ENCODE measurements around the gene PDE4C. TPM values are rescaled to one million over a fixed set of nuclear protein-coding genes. Genes with fewer than 3 reads are reported as not detected.

PDE4C gene
- total and polyA plus RNA-seq, 2 experiments from 2014 or later = 1.1 to 8.3 TPM

- TF ChIP-seq CTCF (IDR thresholded peaks at IDR 0.05; ENCODE audit: low read depth, low read length) = no peak
- no peaks in the 10 kb centered on the region for H3K9me3 ChIP-seq (ENCODE audit: low read depth)
- no peaks in the 10 kb centered on the region for H3K36me3 ChIP-seq
- H3K4me3 ChIP-seq = no peak overlapping the region
- peaks cover 5% of the 10 kb centered on the region for H3K4me1 ChIP-seq (ENCODE audit: low read depth)
- H3K27ac ChIP-seq = no peak overlapping the region
- no peak for DNase-seq (ENCODE audit: low read depth in 1 of 2, low spot score in 1 of 2)
- H3K27me3 ChIP-seq = peaks cover 22% of the 10 kb centered on the region
These were observed 26.1 kb upstream of the PDE4C start for GRCh38 chr19:18252370-18252717.

- peak; percentile 73 to 76 for DNase-seq (ENCODE audit: low read depth in 1 of 2, low spot score in 1 of 2)
- no peaks in the 10 kb centered on the region for H3K9me3 ChIP-seq (ENCODE audit: low read depth)
- no peak overlapping the region for H3K27ac ChIP-seq
- peaks cover 5% of the 10 kb centered on the region for H3K4me1 ChIP-seq (ENCODE audit: low read depth)
- H3K4me3 ChIP-seq = no peak overlapping the region
- peaks cover 22% of the 10 kb centered on the region for H3K27me3 ChIP-seq
- H3K36me3 ChIP-seq = no peaks in the 10 kb centered on the region
- TF ChIP-seq CTCF (IDR thresholded peaks at IDR 0.05; ENCODE audit: low read depth, low read length) = peak; percentile 91
These were observed 25.5 kb upstream of the PDE4C start for GRCh38 chr19:18251587-18252369.

GRCh38 chr19:18249834-18250233, 23.6 kb upstream of the PDE4C start:
- H3K4me1 ChIP-seq (ENCODE audit: low read depth) = peaks cover 5% of the 10 kb centered on the region
- H3K36me3 ChIP-seq = no peaks in the 10 kb centered on the region
- no peaks in the 10 kb centered on the region for H3K9me3 ChIP-seq (ENCODE audit: low read depth)
- DNase-seq (ENCODE audit: low read depth in 1 of 2, low spot score in 1 of 2) = no peak
- peaks cover 13% of the 10 kb centered on the region for H3K27me3 ChIP-seq
- no peak for TF ChIP-seq CTCF (IDR thresholded peaks at IDR 0.05; ENCODE audit: low read depth, low read length)
- no peak overlapping the region for H3K27ac ChIP-seq
- no peak overlapping the region for H3K4me3 ChIP-seq

GRCh38 chr19:18245297-18245696, 19.1 kb upstream of the PDE4C start:
- H3K4me3 ChIP-seq = no peak overlapping the region
- H3K36me3 ChIP-seq = no peaks in the 10 kb centered on the region

GRCh38 chr19:18239303-18239702, 13.1 kb upstream of the PDE4C start:
- H3K27ac ChIP-seq = no peak overlapping the region
- H3K9me3 ChIP-seq (ENCODE audit: low read depth) = no peaks in the 10 kb centered on the region
- no peaks in the 10 kb centered on the region for H3K4me1 ChIP-seq (ENCODE audit: low read depth)
- H3K36me3 ChIP-seq = no peaks in the 10 kb centered on the region
- H3K4me3 ChIP-seq = no peak overlapping the region
- no peaks in the 10 kb centered on the region for H3K27me3 ChIP-seq
- TF ChIP-seq CTCF (IDR thresholded peaks at IDR 0.05; ENCODE audit: low read depth, low read length) = no peak
- DNase-seq (ENCODE audit: low read depth in 1 of 2, low spot score in 1 of 2) = peak; percentile 12 to 34

More at GRCh38 chr19:18245297-18245696, 19.1 kb upstream of the PDE4C start:
- H3K4me1 ChIP-seq (ENCODE audit: low read depth) = peaks cover 5% of the 10 kb centered on the region
- H3K9me3 ChIP-seq (ENCODE audit: low read depth) = no peaks in the 10 kb centered on the region
- no peaks in the 10 kb centered on the region for H3K27me3 ChIP-seq
- no peak for DNase-seq (ENCODE audit: low read depth in 1 of 2, low spot score in 1 of 2)
- H3K27ac ChIP-seq = no peak overlapping the region
- no peak for TF ChIP-seq CTCF (IDR thresholded peaks at IDR 0.05; ENCODE audit: low read depth, low read length)

All from cardiac muscle cell (in vitro differentiated cells and primary cell).